Measurements from ENCODE around the gene KAT6B.
"Not testable (repeated sequence)": the region's sequence is repeated elsewhere in the genome, so short reads cannot be mapped to it uniquely, and the experiment has no call there.

Gene KAT6B

DNA sequence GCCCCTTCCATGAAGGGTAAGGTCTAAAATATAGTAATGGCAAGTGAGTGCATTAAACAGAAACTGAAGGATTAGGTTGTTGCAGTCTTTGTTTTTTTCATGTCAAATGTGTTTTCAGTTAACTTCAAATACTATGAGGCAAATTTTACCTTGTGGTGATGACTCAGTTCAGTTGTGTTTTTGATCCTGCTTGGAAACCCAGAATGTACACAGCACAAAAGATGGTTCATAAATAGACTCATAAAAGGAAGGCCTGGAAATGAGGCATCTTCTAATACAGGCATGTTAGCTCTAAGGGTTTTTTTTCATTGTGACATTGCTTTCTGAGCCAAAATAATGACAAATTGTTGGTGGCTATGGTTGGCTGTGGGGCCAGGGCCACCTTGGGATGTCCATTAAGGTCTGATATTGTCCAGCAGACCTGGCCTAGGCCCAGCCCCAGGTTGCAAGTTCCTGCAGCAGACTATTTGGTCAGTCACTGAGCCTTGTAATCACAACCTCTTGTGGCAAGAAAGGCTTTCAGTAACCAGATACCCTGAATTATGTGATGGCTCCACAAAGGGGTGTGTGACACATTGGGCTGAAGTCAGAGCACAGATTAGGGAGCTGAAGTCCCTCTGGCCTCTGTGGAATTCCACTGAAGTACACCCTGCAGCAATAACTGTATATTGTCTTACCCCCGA, 216.0 kb downstream of the KAT6B start:
- DNase-seq = no peak

DNA sequence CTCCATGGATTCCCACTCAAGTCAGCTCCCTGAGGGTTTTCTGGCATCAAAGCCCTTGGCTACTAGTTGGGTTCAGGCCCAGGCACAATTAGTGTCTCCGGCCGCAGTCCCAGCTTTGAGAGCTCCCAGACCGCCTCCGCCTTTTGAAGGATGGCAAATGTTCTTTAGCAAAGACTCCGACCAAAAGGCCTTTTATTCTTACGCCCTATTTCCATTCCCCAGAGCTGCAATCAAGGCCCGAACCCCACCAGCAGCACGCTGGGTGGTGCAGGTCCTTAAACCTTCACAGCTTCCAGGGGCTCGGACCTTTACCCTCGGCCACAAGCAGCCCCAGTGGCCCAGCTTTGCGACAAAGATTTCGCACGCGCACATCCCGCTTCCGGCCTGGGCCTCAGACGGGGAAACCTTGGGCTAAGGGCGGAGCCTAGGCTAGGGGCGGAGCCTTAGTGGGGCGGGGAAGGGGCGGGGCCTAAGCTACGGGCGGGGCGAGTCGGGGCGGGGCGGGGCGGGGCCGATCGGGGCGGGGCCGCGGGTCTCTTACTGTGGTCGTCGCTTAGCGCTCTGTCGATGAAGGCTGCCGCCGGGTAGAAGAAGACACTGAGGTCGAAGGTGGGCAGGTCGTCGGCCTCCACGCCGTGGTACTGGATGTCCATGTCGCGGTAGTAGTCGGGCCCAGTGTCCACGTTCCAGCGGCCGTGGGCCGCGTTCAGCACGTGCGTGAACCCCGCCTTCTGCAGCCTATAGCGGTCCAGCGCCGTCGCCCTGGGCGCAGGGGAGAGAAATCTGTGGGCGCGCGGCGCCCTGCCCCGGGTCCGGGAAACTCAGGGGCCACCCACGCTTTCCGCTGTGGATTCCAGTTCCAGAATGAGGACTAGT, 217.1 kb downstream of the KAT6B start:
- DNase-seq = no peak

DNA sequence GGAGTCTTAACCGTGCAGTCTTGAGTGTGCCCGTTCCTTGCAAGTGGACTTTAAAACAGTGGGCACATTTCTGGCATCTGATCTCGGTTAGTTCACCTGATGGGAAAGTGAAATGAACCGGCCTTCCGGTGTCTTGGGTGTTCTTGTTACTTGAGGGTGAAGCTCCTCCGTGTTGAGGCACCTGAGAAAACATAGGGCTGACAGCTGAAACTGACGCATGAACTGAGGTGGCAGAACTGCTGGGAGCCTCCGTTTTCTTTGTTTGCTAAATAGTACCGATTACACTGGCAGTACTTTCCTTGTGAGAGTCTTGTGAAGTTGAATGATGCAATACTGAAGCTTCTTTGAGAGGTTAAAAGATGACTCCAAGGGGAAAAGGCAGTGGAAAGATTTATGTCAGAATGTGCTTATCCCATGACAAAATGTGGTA, 222.3 kb downstream of the KAT6B start:
- DNase-seq = no peak

DNA sequence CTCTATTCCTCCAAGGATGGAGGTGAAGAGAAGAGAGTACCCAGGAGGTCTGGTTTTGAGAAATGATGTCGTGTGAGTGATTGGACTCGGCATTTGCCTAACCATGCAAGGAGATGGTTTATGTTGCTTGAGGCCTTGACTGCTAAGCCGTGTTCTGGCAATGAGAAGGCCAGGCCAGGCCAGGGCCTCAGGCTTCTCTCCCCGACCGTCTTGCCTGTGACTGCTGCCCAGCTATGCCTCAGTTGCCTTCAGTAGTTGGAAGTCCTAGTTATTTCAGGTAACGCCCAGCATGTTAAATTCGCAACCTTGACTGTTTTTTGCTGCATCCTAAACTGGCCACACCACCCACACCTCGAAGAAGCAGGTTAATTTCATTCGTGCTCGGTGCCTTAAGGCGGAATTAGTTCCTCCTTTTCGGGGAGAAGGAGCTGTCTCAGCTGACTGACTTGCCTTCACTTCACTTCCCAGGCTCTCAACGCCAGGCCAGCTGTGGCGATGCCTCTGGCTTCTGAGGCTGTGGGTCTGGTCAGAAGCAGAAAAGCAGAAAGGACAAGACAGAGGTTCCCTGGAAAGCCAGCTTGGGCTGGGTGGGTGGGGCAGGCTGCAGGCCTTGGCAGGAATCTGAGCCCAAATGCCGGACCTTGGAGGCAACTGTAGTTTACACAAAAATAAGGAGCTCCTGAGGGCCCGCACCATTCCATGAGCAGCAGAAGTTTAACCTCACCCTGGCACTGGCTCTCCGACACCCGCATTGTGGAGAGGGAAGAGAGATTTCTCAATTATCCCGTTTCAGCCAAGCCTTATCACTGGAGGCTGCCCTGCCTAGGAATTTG, 223.1 kb downstream of the KAT6B start:
- DNase-seq = no peak

DNA sequence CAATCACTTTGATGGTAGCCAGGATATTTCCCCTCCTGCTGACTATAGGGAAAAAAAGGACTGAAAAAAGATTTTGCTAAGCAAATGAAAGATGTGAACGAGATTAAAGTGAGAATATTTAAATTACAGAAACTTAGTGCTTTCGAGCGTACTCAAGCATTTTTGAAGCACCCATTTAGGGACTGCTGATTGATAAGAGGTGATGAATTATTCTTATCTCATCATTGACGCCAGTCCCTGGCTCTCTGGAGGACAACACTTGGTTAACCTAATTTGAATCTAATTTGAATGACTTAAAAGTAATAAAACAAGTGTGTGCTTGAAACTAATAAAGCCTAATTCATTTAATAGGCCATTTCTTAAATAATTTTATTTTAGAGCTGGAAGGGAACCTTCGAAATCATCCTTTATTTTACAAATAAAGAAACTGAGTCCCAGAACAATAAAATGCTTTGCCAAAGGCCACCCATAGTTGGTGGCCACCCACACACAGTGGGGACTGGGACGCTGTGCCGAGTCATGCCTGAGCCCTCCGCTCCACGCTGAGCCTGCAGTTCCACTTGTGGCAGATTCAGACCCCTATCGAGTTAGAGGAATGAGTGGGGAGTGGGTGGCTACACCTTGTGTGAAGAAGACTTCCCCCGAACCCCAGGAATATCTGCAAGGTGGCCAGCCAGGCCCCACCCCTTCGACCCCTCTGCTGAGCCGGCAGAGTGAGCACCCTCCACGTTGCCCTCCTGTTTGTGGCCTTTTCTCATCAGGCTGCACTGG, 223.9 kb downstream of the KAT6B start:
- no peak for DNase-seq

DNA sequence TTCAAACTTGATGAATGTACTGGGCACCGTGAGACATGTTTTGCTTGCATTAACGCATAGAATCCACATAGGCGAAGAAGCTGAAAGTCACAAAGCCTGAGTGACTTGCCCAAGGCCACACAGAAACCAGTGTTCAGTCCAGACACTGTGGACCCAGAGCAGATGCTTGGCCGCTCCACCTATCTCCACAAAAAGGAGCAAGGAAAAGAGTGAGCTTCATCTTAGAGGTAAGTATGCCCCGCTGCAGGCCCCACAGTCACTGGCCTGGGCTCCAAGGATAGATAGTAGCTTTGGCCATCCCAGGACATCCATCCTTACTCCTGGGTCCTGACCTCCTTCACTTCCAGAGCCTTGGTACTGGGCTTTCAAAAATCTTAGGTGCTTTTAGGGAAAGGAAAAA, 224.9 kb downstream of the KAT6B start:
- no peak for DNase-seq

DNA sequence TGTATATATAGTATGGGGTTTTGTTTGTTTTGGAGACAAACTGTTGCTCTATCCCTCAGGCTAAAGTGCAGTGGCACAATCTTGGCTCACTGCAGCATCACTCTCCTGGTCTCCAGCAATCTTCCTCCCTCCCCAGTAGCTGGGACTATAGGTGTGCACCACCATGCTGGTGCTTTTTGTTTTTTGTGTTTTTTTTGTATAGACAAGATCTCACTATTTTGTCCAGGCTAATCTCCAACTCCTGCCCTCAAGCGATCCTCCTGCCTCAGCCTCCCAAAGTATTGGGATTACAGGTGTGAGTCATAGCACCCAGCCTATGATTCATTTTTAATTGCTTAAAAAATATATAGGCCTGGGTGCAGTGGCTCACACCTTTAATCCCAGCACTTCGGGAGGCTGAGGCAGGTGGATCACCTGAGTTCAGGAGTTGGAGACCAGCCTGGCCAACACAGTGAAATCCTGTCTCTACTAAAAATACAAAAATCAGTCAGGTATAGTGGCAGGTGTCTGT, 229.6 kb downstream of the KAT6B start:
- DNase-seq = not testable (repeated sequence)

DNA sequence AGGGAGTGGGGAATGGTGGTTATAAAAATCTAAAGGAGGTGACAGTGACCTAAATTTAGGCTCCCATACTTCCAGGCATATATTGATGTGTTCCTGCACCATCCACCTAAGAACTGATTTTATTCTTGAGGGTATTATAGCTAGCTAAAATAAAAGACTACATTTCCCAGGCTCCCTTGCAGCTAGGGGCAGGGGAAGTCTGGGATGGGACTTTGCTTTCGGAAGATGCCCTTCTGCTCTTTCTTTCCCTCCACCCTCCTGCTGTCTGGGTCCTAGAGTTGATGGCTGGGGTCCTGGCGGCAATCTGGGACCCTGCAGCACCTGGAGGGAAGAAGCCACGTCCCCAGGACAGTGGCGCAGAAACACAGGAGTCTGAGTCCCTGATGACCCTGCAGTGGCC, 231.3 kb downstream of the KAT6B start:
- no peak for DNase-seq

DNA sequence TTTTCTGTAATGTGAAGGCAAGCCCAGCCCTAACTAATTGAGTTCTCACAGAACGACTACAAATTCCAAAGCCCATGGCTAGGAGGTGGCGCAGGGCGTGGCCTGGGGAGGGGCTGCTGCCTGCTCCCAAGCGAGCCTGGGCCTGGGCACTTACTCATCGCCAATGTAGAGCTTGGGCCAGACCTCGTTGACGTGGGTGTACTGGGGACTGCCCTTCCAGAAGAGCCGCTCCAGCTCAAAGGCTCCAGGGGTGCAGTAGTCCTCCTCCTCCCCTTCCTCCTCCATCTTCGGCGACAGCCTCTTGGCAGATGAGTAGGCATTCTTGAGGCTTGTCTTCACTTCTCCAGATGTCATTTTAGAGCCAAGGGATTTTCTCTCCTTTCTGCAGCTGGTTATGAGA, 231.8 kb downstream of the KAT6B start:
- no peak for DNase-seq

DNA sequence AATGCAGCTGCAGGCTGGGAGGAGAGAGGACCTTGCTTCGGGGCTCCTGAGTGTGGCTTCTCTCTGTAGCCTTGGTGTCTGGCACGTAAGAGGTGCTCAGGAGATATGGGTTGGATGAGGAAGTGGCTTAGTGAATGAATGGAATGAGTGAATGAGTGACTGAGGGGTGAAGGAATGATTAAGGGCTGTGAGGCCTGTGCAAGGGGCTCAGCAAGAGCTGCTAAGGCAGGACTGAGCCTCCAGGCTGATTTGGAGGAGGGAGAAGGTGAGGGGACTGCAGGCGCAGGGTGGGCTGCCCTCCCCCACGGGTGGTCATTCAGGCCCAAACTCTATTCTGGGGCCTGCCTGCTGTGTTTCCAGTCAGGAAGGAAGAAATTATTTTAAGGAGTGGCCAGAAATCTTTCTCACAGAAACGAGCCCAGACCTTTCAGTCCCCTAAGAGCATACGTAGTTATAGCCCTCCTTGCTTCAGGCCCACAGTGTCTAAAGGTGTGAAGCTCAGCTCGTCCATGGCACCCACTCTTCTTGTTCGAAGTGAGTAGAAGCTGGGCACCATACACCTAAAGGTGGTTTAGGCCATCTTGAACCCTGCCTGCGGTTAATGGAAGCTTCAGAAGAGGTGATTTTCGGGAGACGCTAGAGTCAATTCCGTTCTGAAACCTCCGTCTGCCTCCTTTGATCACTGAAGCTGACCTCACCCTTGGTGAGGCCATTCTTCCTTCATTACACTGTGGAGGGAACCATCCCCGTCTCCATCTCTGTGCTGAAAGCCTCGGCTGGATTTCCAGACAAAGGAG, 235.5 kb downstream of the KAT6B start:
- DNase-seq = no peak

DNA sequence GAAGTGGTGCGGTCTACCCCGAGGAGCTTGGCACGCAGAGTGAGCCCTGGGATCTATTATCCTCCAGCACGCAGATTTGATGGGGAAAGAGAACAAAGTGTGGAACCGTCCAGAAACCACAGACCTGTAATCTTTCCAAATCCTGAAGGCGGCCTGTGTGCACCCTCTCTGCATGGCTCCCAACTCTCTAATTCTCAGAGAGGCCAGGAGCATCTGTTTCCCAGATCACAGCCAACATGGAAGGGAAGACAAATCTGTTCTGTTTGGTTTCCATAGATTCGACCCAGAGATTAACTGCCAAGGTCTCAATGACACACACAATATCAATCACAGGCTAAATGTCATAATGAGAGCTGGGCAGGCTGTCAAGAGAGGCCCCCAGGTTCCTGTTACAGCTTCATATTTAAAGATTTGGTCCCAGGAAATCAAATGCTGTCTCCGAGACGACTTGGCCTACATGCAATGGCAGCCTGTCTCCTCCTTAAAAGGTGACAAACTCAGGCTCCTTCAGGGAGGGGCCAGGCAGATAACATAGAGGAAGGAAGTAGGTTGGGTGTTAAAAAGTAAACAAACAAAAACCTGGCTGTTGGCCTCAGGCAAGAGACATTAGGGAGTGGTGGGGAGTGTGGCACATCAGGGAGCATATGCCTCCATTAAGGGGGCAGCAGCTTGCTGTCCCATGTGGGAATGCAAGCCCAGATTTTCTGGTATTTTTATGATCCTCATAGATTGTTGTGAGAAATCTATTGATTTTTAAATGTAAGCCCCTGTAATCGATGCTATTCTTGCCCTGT, 236.3 kb downstream of the KAT6B start:
- no peak for DNase-seq

DNA sequence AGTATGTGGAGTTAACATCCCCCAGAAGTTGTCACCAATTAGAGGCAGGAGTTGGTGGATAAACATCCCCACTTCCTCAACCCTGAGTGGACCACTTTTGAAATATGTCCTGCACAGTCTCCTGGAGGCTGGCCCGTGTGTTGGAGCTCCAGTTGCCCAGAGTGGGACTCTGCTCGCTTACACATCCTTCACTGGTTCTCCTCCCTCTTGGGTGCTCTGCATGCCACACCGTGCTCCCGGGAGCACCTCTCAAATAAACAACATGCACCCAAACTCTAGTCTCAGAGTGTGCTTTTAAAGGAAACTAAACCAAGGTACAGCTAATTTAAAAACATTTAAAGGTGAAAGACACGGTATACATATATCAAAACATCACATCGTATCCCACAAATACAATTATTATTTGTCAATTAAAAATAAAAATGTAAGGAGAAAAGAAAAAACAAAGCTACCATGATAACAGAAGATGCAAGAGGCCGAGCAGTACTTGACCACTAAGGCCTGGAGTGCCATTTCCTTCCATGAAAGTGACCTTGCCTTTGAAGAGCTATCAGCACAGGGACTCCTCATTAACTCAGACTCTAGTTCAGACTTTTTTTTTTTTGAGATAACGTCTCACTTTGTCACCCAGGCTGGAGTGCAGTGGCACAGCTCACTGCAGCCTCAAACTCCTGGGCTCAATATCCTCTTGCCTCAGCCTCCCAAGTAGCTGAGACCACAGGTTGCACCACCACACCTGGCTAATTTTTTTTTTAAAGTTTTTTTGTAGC, 237.2 kb downstream of the KAT6B start:
- DNase-seq = no peak

DNA sequence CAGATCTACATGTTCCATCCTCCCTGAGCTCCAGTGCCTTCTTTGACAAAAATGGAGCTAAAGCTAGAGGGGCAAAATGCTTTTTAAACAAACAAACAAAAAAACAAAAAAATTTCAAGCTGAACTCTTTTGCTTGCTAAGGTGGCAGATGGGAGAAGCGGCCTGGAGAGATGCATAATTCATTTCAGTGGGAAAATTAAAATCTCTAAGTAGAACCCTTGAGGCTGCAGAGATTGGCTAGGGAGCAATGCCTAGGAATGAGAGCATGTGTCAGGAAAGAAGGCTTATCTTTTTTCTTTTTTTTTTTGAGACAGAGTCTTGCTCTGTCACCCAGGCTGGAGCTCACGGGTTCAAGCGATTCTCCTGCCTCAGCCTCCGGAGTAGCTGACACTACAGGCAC, 238.7 kb downstream of the KAT6B start:
- no peak for DNase-seq

DNA sequence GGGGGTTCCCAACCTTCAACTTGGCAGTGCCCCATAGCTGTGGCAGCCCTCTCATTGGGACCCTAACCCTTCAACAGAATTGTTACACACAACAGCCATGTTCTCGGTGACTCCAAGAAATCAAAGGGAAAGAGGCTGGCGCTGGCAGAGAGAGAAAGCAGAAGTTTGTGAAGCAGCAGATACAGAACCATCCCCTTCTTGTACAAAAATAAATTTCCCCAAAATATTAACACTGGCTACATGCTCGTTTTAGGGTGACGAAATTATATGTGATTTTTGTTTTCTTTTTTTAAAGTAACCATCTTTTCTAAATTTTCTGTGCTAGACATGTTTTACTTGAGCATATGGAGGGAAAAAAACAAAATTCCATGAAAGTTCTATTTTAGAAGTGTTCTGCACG, 239.9 kb downstream of the KAT6B start:
- DNase-seq = no peak

DNA sequence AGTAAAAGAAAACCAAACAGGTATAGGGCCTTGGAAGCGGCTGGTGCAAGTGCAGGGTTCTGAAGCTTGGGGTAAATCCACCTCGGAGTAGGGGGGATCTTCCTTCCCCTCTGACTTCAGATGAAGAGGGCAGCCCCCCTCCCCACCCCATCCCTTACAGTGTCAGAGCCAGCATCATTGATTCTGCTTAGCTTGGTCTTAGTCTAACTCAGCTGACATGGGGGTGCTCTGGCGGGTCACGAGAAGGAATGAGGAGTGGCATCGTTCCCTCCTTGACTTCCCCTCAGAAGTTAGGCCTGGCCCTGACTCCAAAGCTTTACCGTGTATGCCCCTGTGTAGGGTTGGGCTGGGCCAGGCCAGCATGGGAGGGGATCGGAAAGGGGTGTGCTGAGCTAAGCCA, 240.9 kb downstream of the KAT6B start:
- DNase-seq = no peak

DNA sequence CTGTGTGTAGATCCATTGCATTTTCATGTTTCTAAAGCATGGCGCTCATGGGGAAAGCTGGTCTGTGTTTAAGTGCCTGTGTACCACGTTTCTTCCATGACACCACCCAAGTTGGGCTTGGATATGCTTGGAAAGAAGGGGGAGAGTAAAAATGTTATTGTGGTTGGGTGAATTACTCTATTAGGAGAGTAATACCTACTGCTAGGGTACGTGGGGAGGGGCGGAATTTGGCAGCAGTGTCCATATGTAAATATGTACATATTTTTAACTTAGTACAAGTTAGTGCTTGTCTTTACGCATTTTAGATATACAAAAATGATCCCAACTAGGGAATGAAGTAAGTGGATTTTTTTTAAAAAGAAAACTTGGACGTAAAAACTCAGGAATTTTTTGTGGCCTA, 242.1 kb downstream of the KAT6B start:
- DNase-seq = no peak

DNA sequence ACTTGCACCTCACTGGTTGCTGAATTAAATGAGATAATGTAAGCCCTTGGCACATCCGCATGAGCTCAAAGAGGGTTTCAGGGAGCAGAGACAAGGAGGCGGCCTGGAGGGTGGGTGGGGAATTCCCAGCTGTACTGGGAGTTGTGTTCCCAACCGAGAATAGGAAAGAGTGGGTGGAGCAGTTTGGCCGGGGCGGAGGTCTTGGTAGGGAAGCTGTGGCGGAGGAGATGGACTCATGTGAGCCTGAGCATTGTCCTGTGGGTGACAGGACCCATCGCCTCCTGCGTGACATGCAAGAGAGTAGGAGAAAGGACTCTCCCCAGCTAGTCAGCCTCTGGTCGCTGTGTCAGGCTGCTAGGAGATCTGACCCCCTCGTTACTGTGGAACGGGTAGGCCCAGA, 244.1 kb downstream of the KAT6B start:
- no peak for DNase-seq

DNA sequence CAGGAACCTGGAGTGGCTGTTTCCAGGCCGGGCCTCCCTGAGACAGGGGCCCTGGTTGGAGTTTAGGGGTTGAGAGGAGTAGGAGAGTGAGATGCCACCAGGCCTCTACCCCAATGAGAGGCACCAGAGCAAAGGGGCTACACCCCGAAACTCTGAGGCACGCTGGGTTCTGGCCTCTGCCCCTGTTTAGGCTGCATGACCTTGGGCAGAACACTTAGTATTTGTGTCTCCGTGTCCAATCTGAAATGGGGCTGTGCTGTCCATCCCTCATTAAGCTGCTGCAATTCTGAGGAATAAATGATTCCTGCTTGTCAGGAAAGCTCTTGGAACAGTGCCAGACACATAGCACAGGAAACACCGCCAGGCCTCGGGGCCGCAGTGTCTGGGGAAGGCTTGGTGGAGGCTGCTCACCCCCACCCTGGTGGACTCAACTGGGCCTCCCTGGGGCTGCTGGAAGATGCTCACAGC, 244.6 kb downstream of the KAT6B start:
- no peak for DNase-seq

DNA sequence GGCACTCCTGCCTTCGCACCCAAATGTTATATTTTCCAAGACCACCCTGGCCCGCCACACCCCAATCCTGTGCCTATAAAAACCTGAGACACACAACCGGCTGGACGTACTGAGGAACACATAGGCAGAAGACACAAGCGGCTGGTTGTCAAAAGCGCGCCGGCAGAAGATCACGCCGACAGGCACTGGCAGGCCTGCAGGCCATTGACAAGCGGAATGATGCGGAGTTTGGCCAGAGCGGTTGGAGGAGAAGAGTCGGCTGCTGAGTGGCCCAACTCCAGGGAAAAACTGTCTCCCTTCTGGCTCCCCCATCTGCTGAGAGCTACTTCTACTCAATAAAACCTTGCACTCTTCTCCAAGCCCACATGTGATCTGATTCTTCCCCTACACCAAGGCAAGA, 245.4 kb downstream of the KAT6B start:
- DNase-seq = no peak

DNA sequence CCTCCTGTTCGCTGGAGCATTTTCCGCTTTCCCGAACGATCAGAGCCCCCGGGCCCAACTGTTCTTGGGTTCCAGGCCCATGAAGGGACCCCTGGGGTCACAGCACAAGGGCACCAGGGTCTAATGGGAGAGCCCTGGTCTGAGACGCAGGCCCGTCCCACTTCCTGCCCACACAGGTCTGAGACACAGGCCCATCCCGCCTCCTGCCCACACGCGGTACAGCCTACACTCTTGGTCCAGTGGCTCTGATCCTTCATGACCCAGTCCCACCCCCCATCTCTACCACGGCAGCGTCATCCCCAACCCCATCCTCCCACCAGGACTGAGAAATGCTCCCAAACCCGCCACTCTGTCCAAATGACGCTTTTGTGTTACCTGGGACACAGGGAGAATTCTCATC, 246.3 kb downstream of the KAT6B start:
- no peak for DNase-seq
